ENCODE data around the gene S100A4. TPM values are rescaled to one million over a fixed set of nuclear protein-coding genes. Genes with fewer than 3 reads are reported as not detected.

Gene S100A4
- total and polyA plus RNA-seq, 2 experiments from 2014 or later = 14.2 to 36.0 TPM

DNA sequence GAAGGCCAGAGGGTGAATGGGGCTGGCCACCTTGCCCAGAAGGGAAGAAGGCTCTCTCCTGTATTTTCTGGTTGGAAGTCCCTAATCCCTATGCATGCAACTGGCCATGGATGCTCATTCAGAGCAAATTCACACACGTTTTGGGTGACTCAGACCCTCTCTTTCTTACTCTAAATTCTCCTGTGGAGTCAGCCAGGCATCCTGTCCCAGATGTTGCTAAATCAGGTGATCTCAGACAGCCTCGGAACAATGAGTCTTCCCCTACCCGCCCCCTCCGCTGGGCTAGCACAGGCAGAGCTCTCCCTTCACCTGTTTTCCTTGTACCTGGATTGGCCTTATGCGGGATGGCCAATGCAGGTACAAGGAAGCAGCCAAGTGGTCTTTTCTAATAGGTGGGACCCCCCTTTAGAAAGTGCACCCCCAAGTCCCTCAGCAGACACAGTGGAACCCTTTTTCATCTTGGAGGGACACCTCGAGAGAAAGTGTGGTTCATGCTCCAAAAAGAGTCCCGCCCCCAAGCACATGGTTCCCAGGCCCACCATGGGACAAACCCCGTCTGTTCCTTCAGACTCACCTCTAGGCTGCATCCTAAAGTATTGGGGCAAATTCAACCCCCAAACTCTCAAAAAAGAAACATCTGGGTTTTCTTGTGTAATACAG, 18.5 kb downstream of the S100A4 start (continued):
- TF ChIP-seq, protein P1, sequence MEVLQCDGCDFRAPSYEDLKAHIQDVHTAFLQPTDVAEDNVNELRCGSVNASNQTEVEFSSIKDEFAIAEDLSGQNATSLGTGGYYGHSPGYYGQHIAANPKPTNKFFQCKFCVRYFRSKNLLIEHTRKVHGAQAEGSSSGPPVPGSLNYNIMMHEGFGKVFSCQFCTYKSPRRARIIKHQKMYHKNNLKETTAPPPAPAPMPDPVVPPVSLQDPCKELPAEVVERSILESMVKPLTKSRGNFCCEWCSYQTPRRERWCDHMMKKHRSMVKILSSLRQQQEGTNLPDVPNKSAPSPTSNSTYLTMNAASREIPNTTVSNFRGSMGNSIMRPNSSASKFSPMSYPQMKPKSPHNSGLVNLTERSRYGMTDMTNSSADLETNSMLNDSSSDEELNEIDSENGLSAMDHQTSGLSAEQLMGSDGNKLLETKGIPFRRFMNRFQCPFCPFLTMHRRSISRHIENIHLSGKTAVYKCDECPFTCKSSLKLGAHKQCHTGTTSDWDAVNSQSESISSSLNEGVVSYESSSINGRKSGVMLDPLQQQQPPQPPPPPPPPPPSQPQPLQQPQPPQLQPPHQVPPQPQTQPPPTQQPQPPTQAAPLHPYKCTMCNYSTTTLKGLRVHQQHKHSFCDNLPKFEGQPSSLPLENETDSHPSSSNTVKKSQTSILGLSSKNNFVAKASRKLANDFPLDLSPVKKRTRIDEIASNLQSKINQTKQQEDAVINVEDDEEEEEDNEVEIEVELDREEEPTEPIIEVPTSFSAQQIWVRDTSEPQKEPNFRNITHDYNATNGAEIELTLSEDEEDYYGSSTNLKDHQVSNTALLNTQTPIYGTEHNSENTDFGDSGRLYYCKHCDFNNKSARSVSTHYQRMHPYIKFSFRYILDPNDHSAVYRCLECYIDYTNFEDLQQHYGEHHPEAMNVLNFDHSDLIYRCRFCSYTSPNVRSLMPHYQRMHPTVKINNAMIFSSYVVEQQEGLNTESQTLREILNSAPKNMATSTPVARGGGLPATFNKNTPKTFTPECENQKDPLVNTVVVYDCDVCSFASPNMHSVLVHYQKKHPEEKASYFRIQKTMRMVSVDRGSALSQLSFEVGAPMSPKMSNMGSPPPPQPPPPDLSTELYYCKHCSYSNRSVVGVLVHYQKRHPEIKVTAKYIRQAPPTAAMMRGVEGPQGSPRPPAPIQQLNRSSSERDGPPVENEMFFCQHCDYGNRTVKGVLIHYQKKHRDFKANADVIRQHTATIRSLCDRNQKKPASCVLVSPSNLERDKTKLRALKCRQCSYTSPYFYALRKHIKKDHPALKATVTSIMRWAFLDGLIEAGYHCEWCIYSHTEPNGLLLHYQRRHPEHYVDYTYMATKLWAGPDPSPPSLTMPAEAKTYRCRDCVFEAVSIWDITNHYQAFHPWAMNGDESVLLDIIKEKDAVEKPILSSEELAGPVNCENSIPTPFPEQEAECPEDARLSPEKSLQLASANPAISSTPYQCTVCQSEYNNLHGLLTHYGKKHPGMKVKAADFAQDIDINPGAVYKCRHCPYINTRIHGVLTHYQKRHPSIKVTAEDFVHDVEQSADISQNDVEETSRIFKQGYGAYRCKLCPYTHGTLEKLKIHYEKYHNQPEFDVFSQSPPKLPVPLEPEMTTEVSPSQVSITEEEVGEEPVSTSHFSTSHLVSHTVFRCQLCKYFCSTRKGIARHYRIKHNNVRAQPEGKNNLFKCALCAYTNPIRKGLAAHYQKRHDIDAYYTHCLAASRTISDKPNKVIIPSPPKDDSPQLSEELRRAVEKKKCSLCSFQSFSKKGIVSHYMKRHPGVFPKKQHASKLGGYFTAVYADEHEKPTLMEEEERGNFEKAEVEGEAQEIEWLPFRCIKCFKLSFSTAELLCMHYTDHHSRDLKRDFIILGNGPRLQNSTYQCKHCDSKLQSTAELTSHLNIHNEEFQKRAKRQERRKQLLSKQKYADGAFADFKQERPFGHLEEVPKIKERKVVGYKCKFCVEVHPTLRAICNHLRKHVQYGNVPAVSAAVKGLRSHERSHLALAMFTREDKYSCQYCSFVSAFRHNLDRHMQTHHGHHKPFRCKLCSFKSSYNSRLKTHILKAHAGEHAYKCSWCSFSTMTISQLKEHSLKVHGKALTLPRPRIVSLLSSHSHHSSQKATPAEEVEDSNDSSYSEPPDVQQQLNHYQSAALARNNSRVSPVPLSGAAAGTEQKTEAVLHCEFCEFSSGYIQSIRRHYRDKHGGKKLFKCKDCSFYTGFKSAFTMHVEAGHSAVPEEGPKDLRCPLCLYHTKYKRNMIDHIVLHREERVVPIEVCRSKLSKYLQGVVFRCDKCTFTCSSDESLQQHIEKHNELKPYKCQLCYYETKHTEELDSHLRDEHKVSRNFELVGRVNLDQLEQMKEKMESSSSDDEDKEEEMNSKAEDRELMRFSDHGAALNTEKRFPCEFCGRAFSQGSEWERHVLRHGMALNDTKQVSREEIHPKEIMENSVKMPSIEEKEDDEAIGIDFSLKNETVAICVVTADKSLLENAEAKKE (CRISPR knock-in tag; IDR thresholded peaks at IDR 0.05) = no peak
- TF ChIP-seq POLR2AphosphoS5 (IDR thresholded peaks at IDR 0.05; ENCODE audit: low read depth) = no peak
- no peak for TF ChIP-seq STAT1 (IDR thresholded peaks at IDR 0.05; ENCODE audit: unreplicated experiment)
- TF ChIP-seq NANOG (IDR thresholded peaks at IDR 0.05; ENCODE audit: borderline replicate concordance) = no peak

DNA sequence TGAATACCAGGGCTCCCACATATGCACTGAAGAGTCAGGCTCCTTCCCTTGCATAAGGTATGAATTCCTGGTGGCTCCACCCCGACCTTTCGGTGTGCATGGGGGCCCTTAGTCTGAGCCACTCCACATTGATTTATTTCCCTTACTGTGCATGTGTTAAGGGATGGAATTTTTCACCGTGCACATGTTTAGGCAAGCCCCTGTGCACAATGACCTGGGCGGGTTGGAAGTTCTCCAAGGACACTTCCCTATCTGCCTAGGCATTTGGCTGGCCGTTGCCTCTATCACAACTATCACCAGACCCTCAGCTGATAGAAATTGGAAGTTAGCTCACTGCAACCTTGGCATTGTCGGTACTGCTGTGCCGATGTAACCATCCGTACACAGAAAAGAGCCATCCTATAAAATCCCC, 19.5 kb downstream of the S100A4 start:
- H3K79me2 ChIP-seq (replicated peaks; ENCODE audit: insufficient read depth) = no peaks in the 10 kb centered on the region
- ATAC-seq = no peak
- H3K27ac ChIP-seq (ENCODE audit: low read depth) = no peak overlapping the region
- no peaks in the 10 kb centered on the region for H3K36me3 ChIP-seq (ENCODE audit: insufficient read depth)
- Mint-ChIP-seq H3K36me3 (ENCODE audit: low read depth) (no peaks in the 10 kb centered on the region), H3K4me3 (no peak overlapping the region), H3K9me3 (peaks cover 8% of the 10 kb centered on the region; the same call in 1 of the 3 replicates), H3K27ac (no peak overlapping the region), H3K4me1 (peaks cover 18% of the 10 kb centered on the region), H3K27me3 (ENCODE audit: insufficient read depth, low read depth, poor library complexity) (peaks cover under 1% of the 10 kb centered on the region)
- 0 out of 2 replicates have a peak overlapping the region, but pooled peaks have one; percentile 52 for H2AFZ ChIP-seq
- 0 out of 2 replicates have a peak, but pooled peaks cover 6% of the 10 kb centered on the region for H3K4me1 ChIP-seq (ENCODE audit: insufficient read depth)
- H3K4me3 ChIP-seq = no peak overlapping the region
- no peaks in the 10 kb centered on the region for H3F3A ChIP-seq (replicated peaks; ENCODE audit: low read depth)
- H4K20me1 ChIP-seq (replicated peaks; ENCODE audit: insufficient read depth) = no peaks in the 10 kb centered on the region
- no peak overlapping the region for H3K4me2 ChIP-seq
- DNase-seq (ENCODE audit: low spot score) = no peak
- H3K9me2 ChIP-seq (ENCODE audit: insufficient read depth) = no peaks in the 10 kb centered on the region
- H3K27me3 ChIP-seq (ENCODE audit: insufficient read depth) = no peaks in the 10 kb centered on the region
- TF ChIP-seq, protein P2, sequence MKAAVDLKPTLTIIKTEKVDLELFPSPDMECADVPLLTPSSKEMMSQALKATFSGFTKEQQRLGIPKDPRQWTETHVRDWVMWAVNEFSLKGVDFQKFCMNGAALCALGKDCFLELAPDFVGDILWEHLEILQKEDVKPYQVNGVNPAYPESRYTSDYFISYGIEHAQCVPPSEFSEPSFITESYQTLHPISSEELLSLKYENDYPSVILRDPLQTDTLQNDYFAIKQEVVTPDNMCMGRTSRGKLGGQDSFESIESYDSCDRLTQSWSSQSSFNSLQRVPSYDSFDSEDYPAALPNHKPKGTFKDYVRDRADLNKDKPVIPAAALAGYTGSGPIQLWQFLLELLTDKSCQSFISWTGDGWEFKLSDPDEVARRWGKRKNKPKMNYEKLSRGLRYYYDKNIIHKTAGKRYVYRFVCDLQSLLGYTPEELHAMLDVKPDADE (IDR thresholded peaks at IDR 0.05) = no peak
- TF ChIP-seq ZNF331 (CRISPR knock-in tag; IDR thresholded peaks at IDR 0.05; ENCODE audit: low read depth) (no peak), EZH2phosphoT487 (IDR thresholded peaks at IDR 0.05; ENCODE audit: unreplicated experiment) (no peak), CREB1 (CRISPR knock-in tag; IDR thresholded peaks at IDR 0.05; ENCODE audit: low read depth) (no peak), ZNF114 (CRISPR knock-in tag; IDR thresholded peaks at IDR 0.05) (no peak), STAT1 (IDR thresholded peaks at IDR 0.05; ENCODE audit: unreplicated experiment) (no peak), NANOG (IDR thresholded peaks at IDR 0.05; ENCODE audit: borderline replicate concordance) (no peak), POLR2AphosphoS5 (IDR thresholded peaks at IDR 0.05; ENCODE audit: low read depth) (no peak), JUNB (IDR thresholded peaks at IDR 0.05; ENCODE audit: unreplicated experiment) (no peak)
- TF ChIP-seq, protein P3, sequence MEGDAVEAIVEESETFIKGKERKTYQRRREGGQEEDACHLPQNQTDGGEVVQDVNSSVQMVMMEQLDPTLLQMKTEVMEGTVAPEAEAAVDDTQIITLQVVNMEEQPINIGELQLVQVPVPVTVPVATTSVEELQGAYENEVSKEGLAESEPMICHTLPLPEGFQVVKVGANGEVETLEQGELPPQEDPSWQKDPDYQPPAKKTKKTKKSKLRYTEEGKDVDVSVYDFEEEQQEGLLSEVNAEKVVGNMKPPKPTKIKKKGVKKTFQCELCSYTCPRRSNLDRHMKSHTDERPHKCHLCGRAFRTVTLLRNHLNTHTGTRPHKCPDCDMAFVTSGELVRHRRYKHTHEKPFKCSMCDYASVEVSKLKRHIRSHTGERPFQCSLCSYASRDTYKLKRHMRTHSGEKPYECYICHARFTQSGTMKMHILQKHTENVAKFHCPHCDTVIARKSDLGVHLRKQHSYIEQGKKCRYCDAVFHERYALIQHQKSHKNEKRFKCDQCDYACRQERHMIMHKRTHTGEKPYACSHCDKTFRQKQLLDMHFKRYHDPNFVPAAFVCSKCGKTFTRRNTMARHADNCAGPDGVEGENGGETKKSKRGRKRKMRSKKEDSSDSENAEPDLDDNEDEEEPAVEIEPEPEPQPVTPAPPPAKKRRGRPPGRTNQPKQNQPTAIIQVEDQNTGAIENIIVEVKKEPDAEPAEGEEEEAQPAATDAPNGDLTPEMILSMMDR (conservative IDR thresholded peaks at IDR 0.05; ENCODE audit: low read depth in 2 of 2) = no peak
- TF ChIP-seq, protein P4, sequence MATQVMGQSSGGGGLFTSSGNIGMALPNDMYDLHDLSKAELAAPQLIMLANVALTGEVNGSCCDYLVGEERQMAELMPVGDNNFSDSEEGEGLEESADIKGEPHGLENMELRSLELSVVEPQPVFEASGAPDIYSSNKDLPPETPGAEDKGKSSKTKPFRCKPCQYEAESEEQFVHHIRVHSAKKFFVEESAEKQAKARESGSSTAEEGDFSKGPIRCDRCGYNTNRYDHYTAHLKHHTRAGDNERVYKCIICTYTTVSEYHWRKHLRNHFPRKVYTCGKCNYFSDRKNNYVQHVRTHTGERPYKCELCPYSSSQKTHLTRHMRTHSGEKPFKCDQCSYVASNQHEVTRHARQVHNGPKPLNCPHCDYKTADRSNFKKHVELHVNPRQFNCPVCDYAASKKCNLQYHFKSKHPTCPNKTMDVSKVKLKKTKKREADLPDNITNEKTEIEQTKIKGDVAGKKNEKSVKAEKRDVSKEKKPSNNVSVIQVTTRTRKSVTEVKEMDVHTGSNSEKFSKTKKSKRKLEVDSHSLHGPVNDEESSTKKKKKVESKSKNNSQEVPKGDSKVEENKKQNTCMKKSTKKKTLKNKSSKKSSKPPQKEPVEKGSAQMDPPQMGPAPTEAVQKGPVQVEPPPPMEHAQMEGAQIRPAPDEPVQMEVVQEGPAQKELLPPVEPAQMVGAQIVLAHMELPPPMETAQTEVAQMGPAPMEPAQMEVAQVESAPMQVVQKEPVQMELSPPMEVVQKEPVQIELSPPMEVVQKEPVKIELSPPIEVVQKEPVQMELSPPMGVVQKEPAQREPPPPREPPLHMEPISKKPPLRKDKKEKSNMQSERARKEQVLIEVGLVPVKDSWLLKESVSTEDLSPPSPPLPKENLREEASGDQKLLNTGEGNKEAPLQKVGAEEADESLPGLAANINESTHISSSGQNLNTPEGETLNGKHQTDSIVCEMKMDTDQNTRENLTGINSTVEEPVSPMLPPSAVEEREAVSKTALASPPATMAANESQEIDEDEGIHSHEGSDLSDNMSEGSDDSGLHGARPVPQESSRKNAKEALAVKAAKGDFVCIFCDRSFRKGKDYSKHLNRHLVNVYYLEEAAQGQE (IDR thresholded peaks at IDR 0.05; ENCODE audit: unreplicated experiment) = no peak

Measured in GM23338 (cell line).